B cell (primary cell): ENCODE results near the gene FAAH2.

Experiments
- EZH2 ChIP-seq: IDR thresholded peaks from 2 replicates; pipeline ENCODE4 v1.6.1; 2012; ENCODE audit warnings: borderline replicate concordance, low read depth, mild to moderate bottlenecking, moderate library complexity, low read length; ENCODE audit not compliant: insufficient read depth, poor library complexity, severe bottlenecking
- TF ChIP-seq, protein P1 (sequence below): fragments of 200-600 bp; IDR thresholded peaks from one replicate; pipeline ENCODE4 v1.8.0; 2022; ENCODE audit warnings: antibody characterized with exemption, mild to moderate bottlenecking

- TF ChIP-seq, protein P1, sequence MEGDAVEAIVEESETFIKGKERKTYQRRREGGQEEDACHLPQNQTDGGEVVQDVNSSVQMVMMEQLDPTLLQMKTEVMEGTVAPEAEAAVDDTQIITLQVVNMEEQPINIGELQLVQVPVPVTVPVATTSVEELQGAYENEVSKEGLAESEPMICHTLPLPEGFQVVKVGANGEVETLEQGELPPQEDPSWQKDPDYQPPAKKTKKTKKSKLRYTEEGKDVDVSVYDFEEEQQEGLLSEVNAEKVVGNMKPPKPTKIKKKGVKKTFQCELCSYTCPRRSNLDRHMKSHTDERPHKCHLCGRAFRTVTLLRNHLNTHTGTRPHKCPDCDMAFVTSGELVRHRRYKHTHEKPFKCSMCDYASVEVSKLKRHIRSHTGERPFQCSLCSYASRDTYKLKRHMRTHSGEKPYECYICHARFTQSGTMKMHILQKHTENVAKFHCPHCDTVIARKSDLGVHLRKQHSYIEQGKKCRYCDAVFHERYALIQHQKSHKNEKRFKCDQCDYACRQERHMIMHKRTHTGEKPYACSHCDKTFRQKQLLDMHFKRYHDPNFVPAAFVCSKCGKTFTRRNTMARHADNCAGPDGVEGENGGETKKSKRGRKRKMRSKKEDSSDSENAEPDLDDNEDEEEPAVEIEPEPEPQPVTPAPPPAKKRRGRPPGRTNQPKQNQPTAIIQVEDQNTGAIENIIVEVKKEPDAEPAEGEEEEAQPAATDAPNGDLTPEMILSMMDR = no peak
- TF ChIP-seq EZH2 = no peak
Measured at GRCh38 chrX:57447856-57448255, 161.3 kb downstream of the FAAH2 start.
